Stimulated activated CD8-positive, alpha-beta memory T cell treated with anti-CD3 and anti-CD28 coated beads, Interleukin-12 subunit alpha, Interleukin-12 subunit beta, amount 100 ng/mL, for 1 hour (primary cell): ENCODE results near the gene HDDC3.
"Not testable (repeated sequence)": the region's sequence is repeated elsewhere in the genome, so short reads cannot be mapped to it uniquely, and the experiment has no call there.

ENCODE experiments used
- DNase-seq: peaks from one replicate; pipeline ENCODE4 v3.0.0-alpha.2; 2020; ENCODE audit warnings: low read depth

HDDC3 gene

GRCh38 chr15:90909976-90910375 lies 22.4 kb downstream of the HDDC3 start:
- no peak for DNase-seq

GRCh38 chr15:90909449-90909848 lies 22.9 kb downstream of the HDDC3 start:
- not testable (repeated sequence) for DNase-seq

- DNase-seq, result no peak
Observed at GRCh38 chr15:90907838-90908507, 24.4 kb downstream of the HDDC3 start.

- DNase-seq, result no peak
Observed at GRCh38 chr15:90907051-90907660, 25.2 kb downstream of the HDDC3 start.

- no peak for DNase-seq
Observed at GRCh38 chr15:90906181-90906849, 26.0 kb downstream of the HDDC3 start.

- DNase-seq, result no peak
Observed at GRCh38 chr15:90905306-90906180, 26.8 kb downstream of the HDDC3 start.

GRCh38 chr15:90904746-90905145 lies 27.6 kb downstream of the HDDC3 start:
- no peak for DNase-seq

GRCh38 chr15:90903733-90904536 lies 28.4 kb downstream of the HDDC3 start:
- no peak for DNase-seq

GRCh38 chr15:90902840-90903732 lies 29.3 kb downstream of the HDDC3 start, which contains the start of gene MAN2A2:
Gene MAN2A2 (plus strand): TSS chr15:90903302. CDS start chr15:90904208, 906 bp downstream.
- DNase-seq, result peak; percentile 52

- DNase-seq, result peak; percentile 52
Observed at GRCh38 chr15:90902040-90902839, 30.1 kb downstream of the HDDC3 start.

- no peak for DNase-seq
Observed at GRCh38 chr15:90901175-90902039, 30.9 kb downstream of the HDDC3 start.

GRCh38 chr15:90897131-90897655 lies 35.2 kb downstream of the HDDC3 start:
- DNase-seq, result not testable (repeated sequence)

GRCh38 chr15:90895571-90896117 lies 36.7 kb downstream of the HDDC3 start:
- no peak for DNase-seq

- DNase-seq, result no peak
Observed at GRCh38 chr15:90893175-90894090, 38.9 kb downstream of the HDDC3 start.

- no peak for DNase-seq
Observed at GRCh38 chr15:90892498-90893174, 39.7 kb downstream of the HDDC3 start.

GRCh38 chr15:90892023-90892422 lies 40.3 kb downstream of the HDDC3 start:
- DNase-seq, result no peak
